ENCODE measurements around the gene KRTAP9-6.
"Not testable (repeated sequence)": the region's sequence is repeated elsewhere in the genome, so short reads cannot be mapped to it uniquely, and the experiment has no call there.

Gene KRTAP9-6, protein sequence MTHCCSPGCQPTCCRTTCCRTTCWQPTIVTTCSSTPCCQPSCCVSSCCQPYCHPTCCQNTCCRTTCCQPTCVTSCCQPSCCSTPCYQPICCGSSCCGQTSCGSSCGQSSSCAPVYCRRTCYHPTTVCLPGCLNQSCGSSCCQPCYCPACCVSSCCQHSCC

GRCh38 chr17:41265078-41265477 is at the start of gene KRTAP9-6:
Gene KRTAP9-6, plus strand, starts transcription at chr17:41265378. Its CDS starts 0 bp downstream, at chr17:41265378.
- DNase-seq (ENCODE audit: low spot score) (no peak), ATAC-seq (ENCODE audit: low read depth) (no peak)
- Histone ChIP-seq H3K4me1 (ENCODE audit: insufficient read depth, poor library complexity, severe bottlenecking) (no peaks in the 10 kb centered on the region), H3K27me3 (ENCODE audit: insufficient read depth, poor library complexity, severe bottlenecking) (no peaks in the 10 kb centered on the region), H3K9me3 (ENCODE audit: severe bottlenecking) (no peaks in the 10 kb centered on the region), H3K27ac (ENCODE audit: poor library complexity, severe bottlenecking) (no peak within 1 kb of the TSS), H3K4me3 (ENCODE audit: severe bottlenecking) (no peak within 1 kb of the TSS), H3K36me3 (ENCODE audit: low read depth) (no peaks in the 10 kb centered on the region)
- no peak for TF ChIP-seq CTCF (IDR thresholded peaks at IDR 0.05; ENCODE audit: poor library complexity, severe bottlenecking)

- TF ChIP-seq CTCF (IDR thresholded peaks at IDR 0.05; ENCODE audit: poor library complexity, severe bottlenecking): no peak
- H3K9me3 ChIP-seq (ENCODE audit: severe bottlenecking): no peaks in the 10 kb centered on the region
- no peak overlapping the region for H3K4me3 ChIP-seq (ENCODE audit: severe bottlenecking)
- DNase-seq (ENCODE audit: low spot score) (no peak), ATAC-seq (ENCODE audit: low read depth) (no peak)
- no peak overlapping the region for H3K27ac ChIP-seq (ENCODE audit: poor library complexity, severe bottlenecking)
- H3K36me3 ChIP-seq (ENCODE audit: low read depth): no peaks in the 10 kb centered on the region
- H3K27me3 ChIP-seq (ENCODE audit: insufficient read depth, poor library complexity, severe bottlenecking): no peaks in the 10 kb centered on the region
- no peaks in the 10 kb centered on the region for H3K4me1 ChIP-seq (ENCODE audit: insufficient read depth, poor library complexity, severe bottlenecking)
These were observed 49.5 kb upstream of the KRTAP9-6 start for GRCh38 chr17:41215681-41216080.

DNA sequence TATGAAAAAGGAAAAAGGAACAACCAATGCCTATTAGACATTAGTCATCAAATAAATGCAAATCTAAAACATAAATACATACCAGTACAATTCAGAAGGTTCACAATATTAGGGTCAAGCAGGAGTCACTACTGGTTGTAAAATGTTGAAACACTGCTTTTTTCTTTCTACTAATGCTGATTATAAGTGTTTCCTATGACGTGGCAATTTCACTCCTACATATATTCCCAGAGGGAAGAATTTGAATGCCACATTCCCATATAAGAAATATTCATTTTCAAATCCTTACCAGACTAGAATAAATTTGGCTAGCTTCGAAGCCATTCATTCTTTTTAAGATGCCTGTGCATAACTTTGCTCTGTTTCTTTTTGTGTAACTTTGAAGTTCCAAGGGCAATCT is 41.4 kb upstream of the KRTAP9-6 start:
- no peaks in the 10 kb centered on the region for H3K27me3 ChIP-seq (ENCODE audit: insufficient read depth, poor library complexity, severe bottlenecking)
- no peak for ATAC-seq (ENCODE audit: low read depth)
- H3K36me3 ChIP-seq (ENCODE audit: low read depth): no peaks in the 10 kb centered on the region
- no peak overlapping the region for H3K27ac ChIP-seq (ENCODE audit: poor library complexity, severe bottlenecking)
- no peak overlapping the region for H3K4me3 ChIP-seq (ENCODE audit: severe bottlenecking)
- no peak for TF ChIP-seq CTCF (IDR thresholded peaks at IDR 0.05; ENCODE audit: poor library complexity, severe bottlenecking)
- DNase-seq (ENCODE audit: low spot score): no peak
- no peaks in the 10 kb centered on the region for H3K9me3 ChIP-seq (ENCODE audit: severe bottlenecking)
- H3K4me1 ChIP-seq (ENCODE audit: insufficient read depth, poor library complexity, severe bottlenecking): no peaks in the 10 kb centered on the region

- Histone ChIP-seq H3K4me1 (ENCODE audit: insufficient read depth, poor library complexity, severe bottlenecking) (no peaks in the 10 kb centered on the region), H3K36me3 (ENCODE audit: low read depth) (no peaks in the 10 kb centered on the region), H3K9me3 (ENCODE audit: severe bottlenecking) (no peaks in the 10 kb centered on the region), H3K4me3 (ENCODE audit: severe bottlenecking) (no peak overlapping the region), H3K27me3 (ENCODE audit: insufficient read depth, poor library complexity, severe bottlenecking) (no peaks in the 10 kb centered on the region), H3K27ac (ENCODE audit: poor library complexity, severe bottlenecking) (no peak overlapping the region)
- no peak for DNase-seq (ENCODE audit: low spot score)
- no peak for TF ChIP-seq CTCF (IDR thresholded peaks at IDR 0.05; ENCODE audit: poor library complexity, severe bottlenecking)
- no peak for ATAC-seq (ENCODE audit: low read depth)
These were observed 39.1 kb upstream of the KRTAP9-6 start for GRCh38 chr17:41226051-41226450.

GRCh38 chr17:41226598-41227095 is 38.5 kb upstream of the KRTAP9-6 start, which contains the start of gene KRTAP9-2:
Gene KRTAP9-2, plus strand, starts transcription at chr17:41226648. Its CDS starts 7 bp downstream, at chr17:41226655.
- not testable (repeated sequence) for H3K36me3 ChIP-seq (ENCODE audit: low read depth); ATAC-seq (ENCODE audit: low read depth); DNase-seq (ENCODE audit: low spot score); H3K9me3 ChIP-seq (ENCODE audit: severe bottlenecking); H3K4me3 ChIP-seq (ENCODE audit: severe bottlenecking); H3K4me1 ChIP-seq (ENCODE audit: insufficient read depth, poor library complexity, severe bottlenecking); H3K27me3 ChIP-seq (ENCODE audit: insufficient read depth, poor library complexity, severe bottlenecking); H3K27ac ChIP-seq (ENCODE audit: poor library complexity, severe bottlenecking)
